ENCODE data around the gene CCDC85C. TPM values are rescaled to one million over a fixed set of nuclear protein-coding genes. Genes with fewer than 3 reads are reported as not detected.

CCDC85C gene
- total and polyA plus RNA-seq, 4 donors, result 4.0 to 23.9 (median 9.6) TPM

DNA sequence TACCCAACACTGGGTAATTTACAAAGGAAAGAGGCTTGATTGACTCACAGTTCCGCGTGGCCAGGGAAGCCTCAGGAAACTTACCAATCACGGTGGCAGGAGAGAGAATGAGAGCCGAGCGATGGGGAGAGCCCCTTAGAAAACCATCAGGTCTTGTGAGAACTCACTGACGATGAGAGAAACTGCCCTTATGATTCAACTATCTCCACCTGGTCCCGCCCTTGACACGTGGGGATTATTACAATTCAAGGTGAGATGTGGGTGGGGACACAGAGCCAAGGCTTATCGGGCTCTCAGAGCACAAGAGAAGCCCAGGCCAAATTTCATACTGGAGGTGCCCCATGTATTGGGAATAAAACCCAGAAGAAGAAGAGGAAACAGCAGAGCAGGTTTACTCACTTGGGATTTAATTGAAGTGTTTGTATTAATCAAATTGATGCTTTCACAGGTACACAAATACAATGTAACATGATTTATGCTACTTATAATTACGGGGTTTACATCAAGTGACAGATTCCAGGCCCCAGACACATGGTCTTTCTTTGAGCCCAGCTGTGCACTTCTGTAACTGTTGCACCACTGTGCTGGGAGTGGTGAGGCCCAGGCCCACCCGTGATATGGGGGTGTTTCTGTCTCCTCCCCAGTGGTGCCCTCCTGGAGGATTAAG lies 8.2 kb upstream of the CCDC85C start:
- Histone ChIP-seq H3K27ac (ENCODE audit: low read depth in 1 of 2, low read length in 2 of 2) (no peak overlapping the region), H3K36me3 (ENCODE audit: control insufficient read depth in 4 of 4, insufficient read depth in 3 of 4, low read depth in 1 of 4, low read length in 3 of 4) (no peaks in the 10 kb centered on the region), H3K4me1 (ENCODE audit: control insufficient read depth in 4 of 4, insufficient read depth in 4 of 4, low read length in 3 of 4) (no peaks in the 10 kb centered on the region), H3K9me3 (ENCODE audit: control insufficient read depth in 4 of 4, low read length in 3 of 4) (no peaks in the 10 kb centered on the region), H3K27me3 (ENCODE audit: control insufficient read depth in 4 of 4, insufficient read depth in 4 of 4, low read length in 3 of 4) (no peaks in the 10 kb centered on the region), H3K4me3 (ENCODE audit: low read depth in 1 of 3, low read length in 3 of 3) (no peak overlapping the region), H3K9ac (ENCODE audit: low read depth in 1 of 2, low read length in 2 of 2) (no peak overlapping the region)
- 85% methylated on average over 11 of the region's 11 CpGs for WGBS
- TF ChIP-seq SP1 (IDR thresholded peaks at IDR 0.05) (no peak), JUND (IDR thresholded peaks at IDR 0.05) (no peak), RAD21 (IDR thresholded peaks at IDR 0.05) (no peak), YY1 (IDR thresholded peaks at IDR 0.05) (no peak), FOXA1 (IDR thresholded peaks at IDR 0.05) (no peak), TAF1 (conservative IDR thresholded peaks at IDR 0.05) (no peak), HNF4A (conservative IDR thresholded peaks at IDR 0.05) (no peak), GABPA (IDR thresholded peaks at IDR 0.05 in 1 of 2, conservative IDR thresholded peaks at IDR 0.05 in 1 of 2) (no peak), FOXA2 (IDR thresholded peaks at IDR 0.05) (no peak), EGR1 (IDR thresholded peaks at IDR 0.05; ENCODE audit: low read depth in 2 of 2) (no peak), RXRA (IDR thresholded peaks at IDR 0.05) (no peak), NR2F2 (IDR thresholded peaks at IDR 0.05) (no peak)
- TF ChIP-seq, protein P1, sequence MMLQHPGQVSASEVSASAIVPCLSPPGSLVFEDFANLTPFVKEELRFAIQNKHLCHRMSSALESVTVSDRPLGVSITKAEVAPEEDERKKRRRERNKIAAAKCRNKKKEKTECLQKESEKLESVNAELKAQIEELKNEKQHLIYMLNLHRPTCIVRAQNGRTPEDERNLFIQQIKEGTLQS (IDR thresholded peaks at IDR 0.05), result no peak
- TF ChIP-seq, protein P2, sequence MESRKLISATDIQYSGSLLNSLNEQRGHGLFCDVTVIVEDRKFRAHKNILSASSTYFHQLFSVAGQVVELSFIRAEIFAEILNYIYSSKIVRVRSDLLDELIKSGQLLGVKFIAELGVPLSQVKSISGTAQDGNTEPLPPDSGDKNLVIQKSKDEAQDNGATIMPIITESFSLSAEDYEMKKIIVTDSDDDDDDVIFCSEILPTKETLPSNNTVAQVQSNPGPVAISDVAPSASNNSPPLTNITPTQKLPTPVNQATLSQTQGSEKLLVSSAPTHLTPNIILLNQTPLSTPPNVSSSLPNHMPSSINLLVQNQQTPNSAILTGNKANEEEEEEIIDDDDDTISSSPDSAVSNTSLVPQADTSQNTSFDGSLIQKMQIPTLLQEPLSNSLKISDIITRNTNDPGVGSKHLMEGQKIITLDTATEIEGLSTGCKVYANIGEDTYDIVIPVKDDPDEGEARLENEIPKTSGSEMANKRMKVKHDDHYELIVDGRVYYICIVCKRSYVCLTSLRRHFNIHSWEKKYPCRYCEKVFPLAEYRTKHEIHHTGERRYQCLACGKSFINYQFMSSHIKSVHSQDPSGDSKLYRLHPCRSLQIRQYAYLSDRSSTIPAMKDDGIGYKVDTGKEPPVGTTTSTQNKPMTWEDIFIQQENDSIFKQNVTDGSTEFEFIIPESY (IDR thresholded peaks at IDR 0.05), result no peak
- TF ChIP-seq, protein P3, sequence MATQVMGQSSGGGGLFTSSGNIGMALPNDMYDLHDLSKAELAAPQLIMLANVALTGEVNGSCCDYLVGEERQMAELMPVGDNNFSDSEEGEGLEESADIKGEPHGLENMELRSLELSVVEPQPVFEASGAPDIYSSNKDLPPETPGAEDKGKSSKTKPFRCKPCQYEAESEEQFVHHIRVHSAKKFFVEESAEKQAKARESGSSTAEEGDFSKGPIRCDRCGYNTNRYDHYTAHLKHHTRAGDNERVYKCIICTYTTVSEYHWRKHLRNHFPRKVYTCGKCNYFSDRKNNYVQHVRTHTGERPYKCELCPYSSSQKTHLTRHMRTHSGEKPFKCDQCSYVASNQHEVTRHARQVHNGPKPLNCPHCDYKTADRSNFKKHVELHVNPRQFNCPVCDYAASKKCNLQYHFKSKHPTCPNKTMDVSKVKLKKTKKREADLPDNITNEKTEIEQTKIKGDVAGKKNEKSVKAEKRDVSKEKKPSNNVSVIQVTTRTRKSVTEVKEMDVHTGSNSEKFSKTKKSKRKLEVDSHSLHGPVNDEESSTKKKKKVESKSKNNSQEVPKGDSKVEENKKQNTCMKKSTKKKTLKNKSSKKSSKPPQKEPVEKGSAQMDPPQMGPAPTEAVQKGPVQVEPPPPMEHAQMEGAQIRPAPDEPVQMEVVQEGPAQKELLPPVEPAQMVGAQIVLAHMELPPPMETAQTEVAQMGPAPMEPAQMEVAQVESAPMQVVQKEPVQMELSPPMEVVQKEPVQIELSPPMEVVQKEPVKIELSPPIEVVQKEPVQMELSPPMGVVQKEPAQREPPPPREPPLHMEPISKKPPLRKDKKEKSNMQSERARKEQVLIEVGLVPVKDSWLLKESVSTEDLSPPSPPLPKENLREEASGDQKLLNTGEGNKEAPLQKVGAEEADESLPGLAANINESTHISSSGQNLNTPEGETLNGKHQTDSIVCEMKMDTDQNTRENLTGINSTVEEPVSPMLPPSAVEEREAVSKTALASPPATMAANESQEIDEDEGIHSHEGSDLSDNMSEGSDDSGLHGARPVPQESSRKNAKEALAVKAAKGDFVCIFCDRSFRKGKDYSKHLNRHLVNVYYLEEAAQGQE (IDR thresholded peaks at IDR 0.05), result no peak
- DNase-seq (ENCODE audit: low spot score), result no peak

DNA sequence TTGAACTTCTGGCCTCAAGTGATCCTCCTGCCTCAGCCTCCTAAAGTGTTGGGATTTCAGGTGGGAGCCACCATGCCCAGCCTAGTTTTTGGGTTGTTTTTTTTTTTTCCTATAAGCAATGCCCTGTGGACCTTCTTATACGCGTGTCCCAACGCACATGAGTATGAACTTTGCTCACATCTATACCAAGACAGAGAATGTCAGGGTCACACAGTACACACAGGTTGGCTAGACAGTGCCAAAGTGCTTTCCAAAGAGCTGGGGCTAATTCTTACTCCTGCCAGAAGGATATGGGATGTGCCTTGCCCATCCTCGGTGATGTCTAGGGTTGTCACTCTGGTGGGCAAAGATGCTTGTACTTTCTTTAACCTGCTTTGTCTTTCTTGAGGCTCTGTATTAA lies 7.6 kb upstream of the CCDC85C start:
- DNase-seq (ENCODE audit: low spot score), result no peak
- Histone ChIP-seq H3K9me3 (ENCODE audit: control insufficient read depth in 4 of 4, low read length in 3 of 4) (no peaks in the 10 kb centered on the region), H3K4me3 (ENCODE audit: low read depth in 1 of 3, low read length in 3 of 3) (no peak overlapping the region), H3K4me1 (ENCODE audit: control insufficient read depth in 4 of 4, insufficient read depth in 4 of 4, low read length in 3 of 4) (no peaks in the 10 kb centered on the region), H3K9ac (ENCODE audit: low read depth in 1 of 2, low read length in 2 of 2) (no peak overlapping the region), H3K36me3 (ENCODE audit: control insufficient read depth in 4 of 4, insufficient read depth in 3 of 4, low read depth in 1 of 4, low read length in 3 of 4) (no peaks in the 10 kb centered on the region), H3K27ac (ENCODE audit: low read depth in 1 of 2, low read length in 2 of 2) (no peak overlapping the region), H3K27me3 (ENCODE audit: control insufficient read depth in 4 of 4, insufficient read depth in 4 of 4, low read length in 3 of 4) (no peaks in the 10 kb centered on the region)
- WGBS, result 93% methylated on average over 4 of the region's 4 CpGs
- TF ChIP-seq SP1 (IDR thresholded peaks at IDR 0.05), result no peak
- no peak for TF ChIP-seq FOXA1 (IDR thresholded peaks at IDR 0.05)
- TF ChIP-seq, protein P3 (IDR thresholded peaks at IDR 0.05), result no peak
- TF ChIP-seq YY1 (IDR thresholded peaks at IDR 0.05), result no peak
- TF ChIP-seq, protein P2 (IDR thresholded peaks at IDR 0.05), result no peak
- no peak for TF ChIP-seq NR2F2 (IDR thresholded peaks at IDR 0.05)
- TF ChIP-seq TAF1 (conservative IDR thresholded peaks at IDR 0.05), result no peak
- TF ChIP-seq RXRA (IDR thresholded peaks at IDR 0.05), result no peak
- TF ChIP-seq, protein P4, sequence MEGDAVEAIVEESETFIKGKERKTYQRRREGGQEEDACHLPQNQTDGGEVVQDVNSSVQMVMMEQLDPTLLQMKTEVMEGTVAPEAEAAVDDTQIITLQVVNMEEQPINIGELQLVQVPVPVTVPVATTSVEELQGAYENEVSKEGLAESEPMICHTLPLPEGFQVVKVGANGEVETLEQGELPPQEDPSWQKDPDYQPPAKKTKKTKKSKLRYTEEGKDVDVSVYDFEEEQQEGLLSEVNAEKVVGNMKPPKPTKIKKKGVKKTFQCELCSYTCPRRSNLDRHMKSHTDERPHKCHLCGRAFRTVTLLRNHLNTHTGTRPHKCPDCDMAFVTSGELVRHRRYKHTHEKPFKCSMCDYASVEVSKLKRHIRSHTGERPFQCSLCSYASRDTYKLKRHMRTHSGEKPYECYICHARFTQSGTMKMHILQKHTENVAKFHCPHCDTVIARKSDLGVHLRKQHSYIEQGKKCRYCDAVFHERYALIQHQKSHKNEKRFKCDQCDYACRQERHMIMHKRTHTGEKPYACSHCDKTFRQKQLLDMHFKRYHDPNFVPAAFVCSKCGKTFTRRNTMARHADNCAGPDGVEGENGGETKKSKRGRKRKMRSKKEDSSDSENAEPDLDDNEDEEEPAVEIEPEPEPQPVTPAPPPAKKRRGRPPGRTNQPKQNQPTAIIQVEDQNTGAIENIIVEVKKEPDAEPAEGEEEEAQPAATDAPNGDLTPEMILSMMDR (IDR thresholded peaks at IDR 0.05; ENCODE audit: low read depth, low read length, missing input control), result no peak
- TF ChIP-seq HNF4A (conservative IDR thresholded peaks at IDR 0.05), result no peak
- TF ChIP-seq, protein P1 (IDR thresholded peaks at IDR 0.05), result no peak
- TF ChIP-seq EGR1 (IDR thresholded peaks at IDR 0.05; ENCODE audit: low read depth in 2 of 2), result no peak
- TF ChIP-seq RAD21 (IDR thresholded peaks at IDR 0.05), result no peak

Measured in liver (tissue), 9 donors.